PFSK-1 (cell line): ENCODE data around the gene ATP6V0D1.

Experiments
- FOXP2 ChIP-seq: optimal IDR thresholded peaks from 2 replicates; pipeline ENCODE3; 2011; ENCODE audit warnings: borderline replicate concordance, control low read depth, inconsistent platforms; ENCODE audit not compliant: insufficient read depth; ENCODE audit errors: extremely low read length, extremely low read depth
- POLR2AphosphoS5 ChIP-seq: IDR thresholded peaks from 2 replicates; pipeline ENCODE4 v1.6.1; 2012; ENCODE audit warnings: low read depth, mild to moderate bottlenecking, control low read depth, low read length, moderate library complexity
- REST ChIP-seq, 2 experiments: IDR thresholded peaks; 2 replicates each; pipeline versions ENCODE4 v1.6.1 to v1.8.0; 2011 to 2012; ENCODE audit warnings: low read depth in 2 of 2, low read length in 2 of 2, control low read depth in 1 of 2, inconsistent platforms in 1 of 2, mild to moderate bottlenecking in 1 of 2, moderate library complexity in 1 of 2; ENCODE audit not compliant: insufficient read depth in 1 of 2
- SIN3A ChIP-seq: IDR thresholded peaks from 2 replicates; pipeline ENCODE4 v1.6.1; 2012; ENCODE audit warnings: mild to moderate bottlenecking, low read length, moderate library complexity, borderline replicate concordance; ENCODE audit not compliant: insufficient read depth
- TAF1 ChIP-seq: IDR thresholded peaks from 2 replicates; pipeline ENCODE4 v1.6.1; 2012; ENCODE audit warnings: low read length, control low read depth, borderline replicate concordance; ENCODE audit not compliant: insufficient read depth

GRCh38 chr16:67464565-67464964 is 16.4 kb downstream of the ATP6V0D1 start:
- TF ChIP-seq TAF1 (no peak), REST (IDR thresholded peaks at IDR 0.05; ENCODE audit: insufficient read depth in 1 of 2, low read depth in 2 of 2, low read length in 2 of 2) (no peak), POLR2AphosphoS5 (no peak), FOXP2 (no peak), SIN3A (no peak)
